B cell (primary cell): ENCODE measurements around the gene PLG. TPM values are rescaled to one million over a fixed set of nuclear protein-coding genes. Genes with fewer than 3 reads are reported as not detected.

Experiments used
- ATAC-seq: fragments of 200-7000 bp; cut with Tn5 transposase; one replicate; pipeline ENCODE4 v1.10.0; 2021; ENCODE audit warnings: low read depth, mild to moderate bottlenecking, moderate number of reproducible peaks, moderate library complexity
- CTCF ChIA-PET: fragments of 350-600 bp; sonication (Branson Sonifier 250); formaldehyde crosslinking; loops from one replicate; lab custom pipeline; 2021; ENCODE audit warnings: antibody characterized with exemption, inconsistent platforms; lab: Charles Lee
- POLR2A ChIA-PET: fragments of 350-600 bp; sonication (Branson Sonifier 250); formaldehyde crosslinking; loops from one replicate; lab custom pipeline; 2021; ENCODE audit warnings: antibody characterized with exemption; lab: Charles Lee
- DNase-seq: peaks from one replicate; pipeline ENCODE4 v3.0.0; 2013
- H2AFZ ChIP-seq: 2 replicates; pipeline ENCODE4 v1.6.1; 2012; ENCODE audit warnings: mild to moderate bottlenecking, low read depth, low read length; ENCODE audit not compliant: insufficient read depth, poor library complexity, severe bottlenecking
- H3K27ac ChIP-seq, 2 donors: 1 replicate in 1 of 2; 2 replicates in 1 of 2; pipeline ENCODE4 v1.5.1; 2012 to 2013; ENCODE audit warnings: low read length in 2 of 2, mild to moderate bottlenecking in 2 of 2, moderate library complexity in 1 of 2
- H3K27me3 ChIP-seq, 4 experiments: fragments of 200-600 bp in 1 of 4; sonication (generic) in 1 of 4; replicated peaks in 1 of 4; 1 replicate in 2 of 4; 2 replicates in 2 of 4; pipeline versions ENCODE4 v1.6.1 to v1.7.0; 2013 to 2016; ENCODE audit warnings: low read length in 3 of 4, mild to moderate bottlenecking in 2 of 4, mixed read lengths in 1 of 4, moderate library complexity in 1 of 4; ENCODE audit not compliant: insufficient read depth in 4 of 4, control insufficient read depth in 3 of 4; ENCODE audit errors: control extremely low read depth in 1 of 4
- H3K36me3 ChIP-seq, 2 experiments: replicated peaks in 1 of 2; 1 replicate in 1 of 2; 2 replicates in 1 of 2; pipeline versions ENCODE4 v1.6.1 to v1.7.1; 2013; ENCODE audit warnings: low read length in 1 of 2; ENCODE audit not compliant: insufficient read depth in 2 of 2, control insufficient read depth in 1 of 2; ENCODE audit errors: control extremely low read depth in 1 of 2, extremely low read depth in 1 of 2
- H3K4me1 ChIP-seq, 2 donors: fragments of 200-600 bp in 1 of 2; sonication (generic) in 1 of 2; 1 replicate in 1 of 2; 2 replicates in 1 of 2; pipeline versions ENCODE4 v1.5.1 to v1.6.1; 2013 to 2017; ENCODE audit warnings: low read length in 2 of 2; ENCODE audit not compliant: control insufficient read depth in 2 of 2, insufficient read depth in 2 of 2
- H3K4me2 ChIP-seq: replicated peaks from 2 replicates; pipeline ENCODE3; 2012; ENCODE audit warnings: mild to moderate bottlenecking, low read depth, low read length; ENCODE audit not compliant: poor library complexity, severe bottlenecking
- H3K4me3 ChIP-seq, 5 experiments: fragments of 200-600 bp in 1 of 5; sonication (generic) in 1 of 5; 1 replicate in 3 of 5; 2 replicates in 2 of 5; pipeline versions ENCODE4 v1.5.1 to v1.7.0; 2011 to 2016; ENCODE audit warnings: low read length in 4 of 5, mild to moderate bottlenecking in 4 of 5, low read depth in 2 of 5, control low read depth in 1 of 5, moderate library complexity in 1 of 5; ENCODE audit not compliant: insufficient read depth in 1 of 5; ENCODE audit errors: control extremely low read depth in 1 of 5, extremely low read depth in 1 of 5
- H3K79me2 ChIP-seq: fragments of 200-600 bp; sonication (generic); one replicate; pipeline ENCODE4 v1.6.0; 2016; ENCODE audit warnings: low read length; ENCODE audit not compliant: control insufficient read depth, insufficient read depth
- H3K9ac ChIP-seq: fragments of 200-600 bp; sonication (generic); 2 replicates; pipeline ENCODE4 v1.6.1; 2017; ENCODE audit warnings: mild to moderate bottlenecking, low read length, moderate library complexity
- H3K9me3 ChIP-seq, 3 donors: one replicate each; pipeline versions ENCODE4 v1.6.1 to v1.7.1; 2013; ENCODE audit warnings: low read length in 2 of 3; ENCODE audit not compliant: control insufficient read depth in 2 of 3, insufficient read depth in 1 of 3; ENCODE audit errors: control extremely low read depth in 1 of 3
- H4K20me1 ChIP-seq: 2 replicates; pipeline ENCODE4 v1.6.0; 2012; ENCODE audit warnings: mild to moderate bottlenecking, low read length; ENCODE audit not compliant: insufficient read depth, control insufficient read depth, poor library complexity, severe bottlenecking
- H3K27ac Mint-ChIP-seq: one replicate; pipeline ENCODE4 v1.8.0; 2021; ENCODE audit warnings: mixed read lengths
- H3K27me3 Mint-ChIP-seq: one replicate; pipeline ENCODE4 v1.8.0; 2021; ENCODE audit warnings: mixed read lengths
- H3K4me1 Mint-ChIP-seq: one replicate; pipeline ENCODE4 v1.8.0; 2021; ENCODE audit warnings: mixed read lengths
- H3K4me3 Mint-ChIP-seq: one replicate; pipeline ENCODE4 v1.8.0; 2021; ENCODE audit warnings: mixed read lengths
- H3K9me3 Mint-ChIP-seq: one replicate; pipeline ENCODE4 v1.8.0; 2022; ENCODE audit warnings: mixed read lengths; ENCODE audit not compliant: insufficient read depth
- CTCF ChIP-seq: fragments of 200-600 bp; IDR thresholded peaks from one replicate; pipeline ENCODE4 v1.8.0; 2022; ENCODE audit warnings: antibody characterized with exemption, mild to moderate bottlenecking
- EZH2 ChIP-seq: IDR thresholded peaks from 2 replicates; pipeline ENCODE4 v1.6.1; 2012; ENCODE audit warnings: borderline replicate concordance, low read depth, mild to moderate bottlenecking, moderate library complexity, low read length; ENCODE audit not compliant: insufficient read depth, poor library complexity, severe bottlenecking
- WGBS: methylation state at CpG from one replicate; pipeline ENCODE4 v1.1.5; 2013; ENCODE audit warnings: missing lambda C conversion rate; ENCODE audit not compliant: insufficient coverage; 5-methylcytosine and 5-hydroxymethylcytosine counted together
- intact Hi-C: fragments of 100-400 bp; cut with micrococcal nuclease; formaldehyde crosslinking; loops from one replicate; pipeline ENCODE4 v1.10.0; 2022
- polyA plus RNA-seq: library from polyadenylated mRNA; depleted of rRNA; stranded (reverse); fragments of >200 nt; gene quantifications from 2 replicates; pipeline ENCODE4 v1.2.3, GENCODE V29; 2012
- total RNA-seq, 2 donors: library from RNA; stranded (reverse); fragments of 120-200 nt in 1 of 2; gene quantifications; 1 replicate in 1 of 2; 2 replicates in 1 of 2; pipeline versions ENCODE4 v1.2.3 to v1.2.4, GENCODE V29; 2013 to 2022

The PLG gene
- total and polyA plus RNA-seq, 2 donors (not counting 1 experiment from before 2014, with no cell fraction given): 0.32 TPM; not detected in 1

GRCh38 chr6:160768101-160768500, 66.1 kb downstream of the PLG start:
- DNase-seq (no peak), ATAC-seq (no peak)
- POLR2A ChIA-PET: no interaction called here
- no peak for TF ChIP-seq CTCF
- TF ChIP-seq EZH2: no peak
- no peak overlapping the region for H3K4me3 Mint-ChIP-seq
- Histone ChIP-seq H3K27ac (no peak overlapping the region), H3K27me3 (peaks cover 0 to 19% (median 6%) of the 10 kb centered on the region in 4 experiments), H3K9me3 (peaks cover 0 to 2% (median 0%) of the 10 kb centered on the region in 3 donors), H3K9ac (no peak overlapping the region), H3K4me3 (no peak overlapping the region), H3K79me2 (no peaks in the 10 kb centered on the region), H4K20me1 (no peaks in the 10 kb centered on the region), H3K36me3 (no peaks in the 10 kb centered on the region), H3K4me2 (no peak overlapping the region), H3K4me1 (peaks cover 0 to 6% of the 10 kb centered on the region in 2 donors), H2AFZ (no peak overlapping the region)
- CTCF ChIA-PET: interaction anchor here (1.1 to 1.3 kb wide), 2 partner anchors 35 to 605 kb away, joined by 4 to 5 read pairs; no protein-coding TSS in a partner anchor
- intact Hi-C loops: loop anchor here (5.0 kb wide), 1 partner anchor 906 kb away; no protein-coding TSS in a partner anchor
- peaks cover 11% of the 10 kb centered on the region for H3K4me1 Mint-ChIP-seq
- H3K27me3 Mint-ChIP-seq: peaks cover 37% of the 10 kb centered on the region
- WGBS: 92% methylated on average over 6 of the region's 8 CpGs
- no peaks in the 10 kb centered on the region for H3K9me3 Mint-ChIP-seq
- H3K27ac Mint-ChIP-seq: no peak overlapping the region

GRCh38 chr6:160774399-160774798, 72.4 kb downstream of the PLG start:
- Histone ChIP-seq H3K27ac (no peak overlapping the region), H3K4me1 (no peaks in the 10 kb centered on the region), H3K79me2 (no peaks in the 10 kb centered on the region), H4K20me1 (no peaks in the 10 kb centered on the region), H3K9me3 (no peaks in the 10 kb centered on the region), H3K27me3 (no peaks in the 10 kb centered on the region), H3K36me3 (no peaks in the 10 kb centered on the region), H3K4me2 (no peak overlapping the region), H2AFZ (no peak overlapping the region), H3K4me3 (no peak overlapping the region), H3K9ac (no peak overlapping the region)
- ChIA-PET CTCF (no interaction called here), POLR2A (no interaction called here)
- Mint-ChIP-seq H3K27me3 (peaks cover 12% of the 10 kb centered on the region), H3K4me3 (no peak overlapping the region), H3K4me1 (peaks cover 5% of the 10 kb centered on the region), H3K9me3 (no peaks in the 10 kb centered on the region), H3K27ac (no peak overlapping the region)
- WGBS: no CpG with 5 or more reads among the region's 4 CpGs
- no peak for TF ChIP-seq CTCF
- no peak for TF ChIP-seq EZH2
- intact Hi-C loops: no loop called here
- ATAC-seq: no peak
- DNase-seq: no peak
